GM18520 (cell line): Measurements from ENCODE around the gene DYNC2I2.
"Not testable (repeated sequence)": the region's sequence is repeated elsewhere in the genome, so short reads cannot be mapped to it uniquely, and the experiment has no call there.

Experiments used
- ATAC-seq: cut with Tn5 transposase; IDR thresholded peaks from one replicate; pipeline ENCODE4 v1.9.1; 2021; ENCODE audit not compliant: unreplicated experiment

Gene DYNC2I2

GRCh38 chr9:128619779-128620178 lies 36.9 kb downstream of the DYNC2I2 start:
- no peak for ATAC-seq

- ATAC-seq, result no peak
Measured at GRCh38 chr9:128619127-128619526, 37.5 kb downstream of the DYNC2I2 start.

- ATAC-seq, result no peak
Measured at GRCh38 chr9:128617943-128618342, 38.7 kb downstream of the DYNC2I2 start.

- no peak for ATAC-seq
Measured at GRCh38 chr9:128615571-128615970, 41.1 kb downstream of the DYNC2I2 start.

- no peak for ATAC-seq
Measured at GRCh38 chr9:128614728-128615127, 41.9 kb downstream of the DYNC2I2 start.

GRCh38 chr9:128611600-128612394 lies 44.9 kb downstream of the DYNC2I2 start:
- ATAC-seq, result no peak

- ATAC-seq, result no peak
Measured at GRCh38 chr9:128610897-128611296, 45.8 kb downstream of the DYNC2I2 start.

- no peak for ATAC-seq
Measured at GRCh38 chr9:128607642-128608350, 48.9 kb downstream of the DYNC2I2 start.

- ATAC-seq, result no peak
Measured at GRCh38 chr9:128603697-128604096, 53.0 kb downstream of the DYNC2I2 start.

GRCh38 chr9:128600099-128600498 lies 56.5 kb downstream of the DYNC2I2 start:
- ATAC-seq, result no peak

GRCh38 chr9:128595471-128595870 lies 61.2 kb downstream of the DYNC2I2 start:
- ATAC-seq, result no peak

GRCh38 chr9:128593856-128594255 lies 62.8 kb downstream of the DYNC2I2 start:
- no peak for ATAC-seq

GRCh38 chr9:128593039-128593438 lies 63.6 kb downstream of the DYNC2I2 start:
- ATAC-seq, result no peak

GRCh38 chr9:128588581-128589233 lies 67.9 kb downstream of the DYNC2I2 start:
- no peak for ATAC-seq

GRCh38 chr9:128587453-128587852 lies 69.2 kb downstream of the DYNC2I2 start:
- no peak for ATAC-seq

GRCh38 chr9:128586934-128587333 lies 69.7 kb downstream of the DYNC2I2 start:
- ATAC-seq, result not testable (repeated sequence)

GRCh38 chr9:128585155-128585554 lies 71.5 kb downstream of the DYNC2I2 start:
- ATAC-seq, result not testable (repeated sequence)
